ENCODE data around the gene MTURN.

MTURN gene

DNA sequence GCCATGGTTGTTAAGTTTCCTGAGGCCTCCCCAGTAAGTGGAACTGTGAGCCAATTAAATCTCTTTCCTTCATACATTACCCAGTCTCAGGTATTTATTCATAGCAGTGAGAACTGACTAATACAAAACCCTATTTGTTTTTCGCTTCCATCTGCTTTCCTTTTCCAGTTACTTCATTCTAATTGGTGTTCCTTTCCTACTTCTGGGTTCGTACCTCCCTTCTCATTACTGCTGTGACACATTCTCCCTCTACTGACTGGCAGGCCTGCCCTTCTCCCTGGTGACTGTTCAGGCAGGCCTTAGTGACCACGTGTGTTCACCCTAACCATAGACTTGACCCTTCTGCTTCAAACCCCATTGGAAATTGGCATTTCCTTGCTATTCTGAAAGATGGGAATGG lies 37.7 kb downstream of the MTURN start:
- Histone ChIP-seq H3K79me2 (ENCODE audit: insufficient read depth, low read length) (no peaks in the 10 kb centered on the region), H3K27me3 (ENCODE audit: low read length) (no peaks in the 10 kb centered on the region), H3K9ac (ENCODE audit: low read length) (no peak overlapping the region), H3K9me2 (replicated peaks; ENCODE audit: insufficient read depth, low read length) (no peaks in the 10 kb centered on the region), H3K27ac (ENCODE audit: low read depth, low read length) (no peak overlapping the region), H3K4me3 (ENCODE audit: insufficient read depth, low read length, poor library complexity, severe bottlenecking) (no peak overlapping the region), H4K20me1 (ENCODE audit: low read depth, low read length) (no peaks in the 10 kb centered on the region), H3F3A (ENCODE audit: insufficient read depth) (no peaks in the 10 kb centered on the region), H3K36me3 (ENCODE audit: low read length) (no peaks in the 10 kb centered on the region), H3K4me2 (ENCODE audit: low read depth, low read length, poor library complexity, severe bottlenecking) (no peak overlapping the region), H2AFZ (ENCODE audit: low read depth, low read length, severe bottlenecking) (no peak overlapping the region), H3K9me3 (ENCODE audit: insufficient read depth, low read length) (no peaks in the 10 kb centered on the region)
- no peak for TF ChIP-seq EZH2phosphoT487 (conservative IDR thresholded peaks at IDR 0.05; ENCODE audit: low read length)
- TF ChIP-seq, protein P1, sequence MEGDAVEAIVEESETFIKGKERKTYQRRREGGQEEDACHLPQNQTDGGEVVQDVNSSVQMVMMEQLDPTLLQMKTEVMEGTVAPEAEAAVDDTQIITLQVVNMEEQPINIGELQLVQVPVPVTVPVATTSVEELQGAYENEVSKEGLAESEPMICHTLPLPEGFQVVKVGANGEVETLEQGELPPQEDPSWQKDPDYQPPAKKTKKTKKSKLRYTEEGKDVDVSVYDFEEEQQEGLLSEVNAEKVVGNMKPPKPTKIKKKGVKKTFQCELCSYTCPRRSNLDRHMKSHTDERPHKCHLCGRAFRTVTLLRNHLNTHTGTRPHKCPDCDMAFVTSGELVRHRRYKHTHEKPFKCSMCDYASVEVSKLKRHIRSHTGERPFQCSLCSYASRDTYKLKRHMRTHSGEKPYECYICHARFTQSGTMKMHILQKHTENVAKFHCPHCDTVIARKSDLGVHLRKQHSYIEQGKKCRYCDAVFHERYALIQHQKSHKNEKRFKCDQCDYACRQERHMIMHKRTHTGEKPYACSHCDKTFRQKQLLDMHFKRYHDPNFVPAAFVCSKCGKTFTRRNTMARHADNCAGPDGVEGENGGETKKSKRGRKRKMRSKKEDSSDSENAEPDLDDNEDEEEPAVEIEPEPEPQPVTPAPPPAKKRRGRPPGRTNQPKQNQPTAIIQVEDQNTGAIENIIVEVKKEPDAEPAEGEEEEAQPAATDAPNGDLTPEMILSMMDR (IDR thresholded peaks at IDR 0.05; ENCODE audit: insufficient read depth, low read length, poor library complexity, severe bottlenecking) = no peak

DNA sequence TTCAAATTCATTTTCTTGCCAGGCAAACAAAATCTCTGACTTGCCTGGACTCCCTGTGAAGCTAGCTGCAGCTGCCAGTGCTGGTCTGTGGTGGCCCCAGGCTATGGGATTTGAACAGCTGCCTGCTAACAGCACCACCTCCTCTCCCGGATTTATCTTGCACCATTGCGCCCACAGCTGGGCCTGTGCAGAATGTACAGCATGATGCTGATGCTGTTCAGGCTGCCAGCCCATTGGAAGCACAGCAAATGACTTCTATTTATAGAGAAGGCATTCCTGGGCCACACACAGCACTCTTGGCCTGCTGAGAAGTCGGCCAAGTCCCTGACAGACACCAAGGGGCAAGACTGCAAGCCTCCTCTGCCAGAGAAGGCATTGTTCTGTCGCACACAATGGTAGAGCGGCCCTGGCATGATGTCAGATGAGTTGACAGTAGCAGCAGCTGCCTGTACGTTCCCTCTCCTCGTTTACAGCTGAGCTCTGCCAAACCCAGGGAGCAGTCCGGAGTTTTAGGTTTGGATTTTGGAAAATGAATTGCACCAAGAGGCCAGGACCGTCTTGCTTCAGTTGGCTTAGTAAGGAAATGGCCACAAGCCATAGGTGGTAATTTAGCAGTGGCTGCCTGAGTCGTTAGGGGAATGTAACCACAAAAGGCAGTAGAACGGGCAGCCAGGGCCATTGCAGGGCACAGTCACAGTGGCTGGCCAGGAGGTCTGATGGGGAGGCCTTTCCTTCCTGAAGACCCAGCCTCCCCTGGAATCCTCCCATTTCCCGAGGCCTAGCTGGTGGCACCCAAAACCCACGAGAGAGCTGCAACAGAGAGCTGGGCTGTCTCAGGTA lies 38.5 kb downstream of the MTURN start:
- H3K9ac ChIP-seq (ENCODE audit: low read length) = no peak overlapping the region
- TF ChIP-seq EZH2phosphoT487 (conservative IDR thresholded peaks at IDR 0.05; ENCODE audit: low read length) = no peak
- TF ChIP-seq, protein P1 (IDR thresholded peaks at IDR 0.05; ENCODE audit: insufficient read depth, low read length, poor library complexity, severe bottlenecking) = no peak

DNA sequence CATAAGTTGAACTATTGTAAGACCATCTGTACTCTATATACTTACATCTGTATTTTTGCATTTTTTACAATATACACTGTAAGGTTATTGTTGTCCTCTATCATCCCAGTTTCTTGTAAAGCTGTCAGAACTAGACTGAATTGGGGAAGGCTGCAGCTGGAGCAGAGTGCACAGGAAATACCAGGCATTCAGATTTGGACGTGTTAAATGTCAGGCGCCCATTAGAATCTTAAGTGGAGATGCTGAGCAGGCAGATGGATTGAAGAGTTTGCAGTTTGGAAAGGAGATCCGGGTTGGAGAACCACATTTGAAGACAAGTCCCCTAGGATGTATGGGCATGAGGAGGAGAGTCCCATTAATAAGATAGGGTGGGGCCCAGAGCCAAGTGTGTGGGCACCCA lies 40.4 kb downstream of the MTURN start:
- H3F3A ChIP-seq (ENCODE audit: insufficient read depth) = no peaks in the 10 kb centered on the region
- no peak overlapping the region for H3K4me2 ChIP-seq (ENCODE audit: low read depth, low read length, poor library complexity, severe bottlenecking)

More for the DNA sequence above, 38.5 kb downstream of the MTURN start:
- Histone ChIP-seq H3K9me3 (ENCODE audit: insufficient read depth, low read length) (no peaks in the 10 kb centered on the region), H3K27me3 (ENCODE audit: low read length) (no peaks in the 10 kb centered on the region), H3K9me2 (replicated peaks; ENCODE audit: insufficient read depth, low read length) (no peaks in the 10 kb centered on the region), H4K20me1 (ENCODE audit: low read depth, low read length) (no peaks in the 10 kb centered on the region), H2AFZ (ENCODE audit: low read depth, low read length, severe bottlenecking) (no peak overlapping the region), H3F3A (ENCODE audit: insufficient read depth) (no peaks in the 10 kb centered on the region), H3K36me3 (ENCODE audit: low read length) (no peaks in the 10 kb centered on the region), H3K27ac (ENCODE audit: low read depth, low read length) (no peak overlapping the region), H3K4me2 (ENCODE audit: low read depth, low read length, poor library complexity, severe bottlenecking) (no peak overlapping the region), H3K4me3 (ENCODE audit: insufficient read depth, low read length, poor library complexity, severe bottlenecking) (no peak overlapping the region), H3K79me2 (ENCODE audit: insufficient read depth, low read length) (no peaks in the 10 kb centered on the region)

More for the DNA sequence above, 40.4 kb downstream of the MTURN start:
- Histone ChIP-seq H4K20me1 (ENCODE audit: low read depth, low read length) (no peaks in the 10 kb centered on the region), H3K27me3 (ENCODE audit: low read length) (no peaks in the 10 kb centered on the region), H3K9me3 (ENCODE audit: insufficient read depth, low read length) (no peaks in the 10 kb centered on the region), H3K79me2 (ENCODE audit: insufficient read depth, low read length) (no peaks in the 10 kb centered on the region), H3K4me3 (ENCODE audit: insufficient read depth, low read length, poor library complexity, severe bottlenecking) (no peak overlapping the region), H3K27ac (ENCODE audit: low read depth, low read length) (no peak overlapping the region), H3K9me2 (replicated peaks; ENCODE audit: insufficient read depth, low read length) (no peaks in the 10 kb centered on the region), H3K9ac (ENCODE audit: low read length) (no peak overlapping the region), H2AFZ (ENCODE audit: low read depth, low read length, severe bottlenecking) (no peak overlapping the region), H3K36me3 (ENCODE audit: low read length) (no peaks in the 10 kb centered on the region)
- TF ChIP-seq, protein P1 (IDR thresholded peaks at IDR 0.05; ENCODE audit: insufficient read depth, low read length, poor library complexity, severe bottlenecking) = no peak
- TF ChIP-seq EZH2phosphoT487 (conservative IDR thresholded peaks at IDR 0.05; ENCODE audit: low read length) = no peak
